HL-60 (cell line): ENCODE results near the gene REXO2.

Experiments used
- DNase-seq, 2 experiments: peaks; one replicate each; pipeline ENCODE4 v3.0.0-alpha.2; 2010 to 2020; ENCODE audit warnings: low read depth in 1 of 2, low spot score in 1 of 2
- H3K27ac ChIP-seq: fragments of 250-450 bp; sonication (Bioruptor Pico); replicated peaks from 2 replicates; pipeline ENCODE4 v1.5.1; 2020; ENCODE audit warnings: mild to moderate bottlenecking, moderate library complexity
- H3K27me3 ChIP-seq: fragments of 250-450 bp; sonication (Bioruptor Pico); 2 replicates; pipeline ENCODE4 v1.5.1; 2021; ENCODE audit warnings: mild to moderate bottlenecking, moderate library complexity; ENCODE audit not compliant: insufficient read depth, poor library complexity, severe bottlenecking
- H3K4me3 ChIP-seq: replicated peaks from 2 replicates; pipeline ENCODE4 v1.5.1; 2011; ENCODE audit warnings: mild to moderate bottlenecking, control low read depth, low read length; ENCODE audit not compliant: insufficient read depth
- CTCF ChIP-seq: IDR thresholded peaks from one replicate; pipeline ENCODE4 v1.5.1; 2011; ENCODE audit warnings: low read length, control low read depth, inconsistent platforms; ENCODE audit not compliant: insufficient read depth
- GABPA ChIP-seq: IDR thresholded peaks from 2 replicates; pipeline ENCODE4 v1.6.1; 2012; ENCODE audit warnings: low read depth
- POLR2AphosphoS5 ChIP-seq: IDR thresholded peaks from 2 replicates; pipeline ENCODE4 v1.6.1; 2012; ENCODE audit warnings: low read depth
- SPI1 ChIP-seq: IDR thresholded peaks from 2 replicates; pipeline ENCODE4 v1.6.1; 2012; ENCODE audit warnings: low read depth, mild to moderate bottlenecking, borderline replicate concordance
- TF ChIP-seq, protein P1 (sequence below): IDR thresholded peaks from 2 replicates; pipeline ENCODE4 v1.6.1; 2012; ENCODE audit warnings: low read depth; ENCODE audit not compliant: insufficient replicate concordance

The REXO2 gene

DNA sequence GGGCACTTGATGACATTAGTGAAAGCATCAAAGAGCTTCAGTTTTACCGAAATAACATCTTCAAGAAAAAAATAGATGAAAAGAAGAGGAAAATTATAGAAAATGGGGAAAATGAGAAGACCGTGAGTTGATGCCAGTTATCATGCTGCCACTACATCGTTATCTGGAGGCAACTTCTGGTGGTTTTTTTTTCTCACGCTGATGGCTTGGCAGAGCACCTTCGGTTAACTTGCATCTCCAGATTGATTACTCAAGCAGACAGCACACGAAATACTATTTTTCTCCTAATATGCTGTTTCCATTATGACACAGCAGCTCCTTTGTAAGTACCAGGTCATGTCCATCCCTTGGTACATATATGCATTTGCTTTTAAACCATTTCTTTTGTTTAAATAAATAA is 10.6 kb downstream of the REXO2 start:
- no peak overlapping the region for H3K4me3 ChIP-seq
- TF ChIP-seq, protein P1, sequence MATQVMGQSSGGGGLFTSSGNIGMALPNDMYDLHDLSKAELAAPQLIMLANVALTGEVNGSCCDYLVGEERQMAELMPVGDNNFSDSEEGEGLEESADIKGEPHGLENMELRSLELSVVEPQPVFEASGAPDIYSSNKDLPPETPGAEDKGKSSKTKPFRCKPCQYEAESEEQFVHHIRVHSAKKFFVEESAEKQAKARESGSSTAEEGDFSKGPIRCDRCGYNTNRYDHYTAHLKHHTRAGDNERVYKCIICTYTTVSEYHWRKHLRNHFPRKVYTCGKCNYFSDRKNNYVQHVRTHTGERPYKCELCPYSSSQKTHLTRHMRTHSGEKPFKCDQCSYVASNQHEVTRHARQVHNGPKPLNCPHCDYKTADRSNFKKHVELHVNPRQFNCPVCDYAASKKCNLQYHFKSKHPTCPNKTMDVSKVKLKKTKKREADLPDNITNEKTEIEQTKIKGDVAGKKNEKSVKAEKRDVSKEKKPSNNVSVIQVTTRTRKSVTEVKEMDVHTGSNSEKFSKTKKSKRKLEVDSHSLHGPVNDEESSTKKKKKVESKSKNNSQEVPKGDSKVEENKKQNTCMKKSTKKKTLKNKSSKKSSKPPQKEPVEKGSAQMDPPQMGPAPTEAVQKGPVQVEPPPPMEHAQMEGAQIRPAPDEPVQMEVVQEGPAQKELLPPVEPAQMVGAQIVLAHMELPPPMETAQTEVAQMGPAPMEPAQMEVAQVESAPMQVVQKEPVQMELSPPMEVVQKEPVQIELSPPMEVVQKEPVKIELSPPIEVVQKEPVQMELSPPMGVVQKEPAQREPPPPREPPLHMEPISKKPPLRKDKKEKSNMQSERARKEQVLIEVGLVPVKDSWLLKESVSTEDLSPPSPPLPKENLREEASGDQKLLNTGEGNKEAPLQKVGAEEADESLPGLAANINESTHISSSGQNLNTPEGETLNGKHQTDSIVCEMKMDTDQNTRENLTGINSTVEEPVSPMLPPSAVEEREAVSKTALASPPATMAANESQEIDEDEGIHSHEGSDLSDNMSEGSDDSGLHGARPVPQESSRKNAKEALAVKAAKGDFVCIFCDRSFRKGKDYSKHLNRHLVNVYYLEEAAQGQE = no peak
- no peak for TF ChIP-seq GABPA
- TF ChIP-seq CTCF = no peak
- TF ChIP-seq POLR2AphosphoS5 = no peak
- TF ChIP-seq SPI1 = no peak
- DNase-seq = no peak

DNA sequence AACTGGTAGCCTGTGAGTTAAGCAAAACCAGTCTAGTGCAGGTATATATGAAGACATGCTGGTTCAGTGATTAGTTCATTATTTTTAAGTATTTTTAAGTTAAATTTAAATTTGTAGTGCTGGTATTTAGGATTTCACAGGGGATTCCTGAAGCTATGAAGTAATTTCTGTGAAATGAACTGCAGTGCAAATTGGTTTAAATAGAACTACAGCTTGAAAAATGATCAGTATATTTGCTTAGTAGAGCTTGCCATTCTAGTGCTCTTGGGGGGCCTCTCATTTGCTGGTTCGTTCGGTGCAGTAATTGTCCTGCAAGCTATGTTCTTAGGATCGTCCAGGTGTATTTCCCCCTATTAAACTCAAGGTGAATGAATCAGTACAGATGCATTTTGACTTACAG is 13.1 kb downstream of the REXO2 start:
- no peak overlapping the region for H3K4me3 ChIP-seq
- DNase-seq = no peak
- no peaks in the 10 kb centered on the region for H3K27me3 ChIP-seq
- TF ChIP-seq GABPA (no peak), CTCF (no peak), POLR2AphosphoS5 (no peak), SPI1 (no peak)
- TF ChIP-seq, protein P1 = no peak
- H3K27ac ChIP-seq = no peak overlapping the region

More for the DNA sequence above, 10.6 kb downstream of the REXO2 start:
- Histone ChIP-seq H3K27ac (no peak overlapping the region), H3K27me3 (no peaks in the 10 kb centered on the region)

DNA sequence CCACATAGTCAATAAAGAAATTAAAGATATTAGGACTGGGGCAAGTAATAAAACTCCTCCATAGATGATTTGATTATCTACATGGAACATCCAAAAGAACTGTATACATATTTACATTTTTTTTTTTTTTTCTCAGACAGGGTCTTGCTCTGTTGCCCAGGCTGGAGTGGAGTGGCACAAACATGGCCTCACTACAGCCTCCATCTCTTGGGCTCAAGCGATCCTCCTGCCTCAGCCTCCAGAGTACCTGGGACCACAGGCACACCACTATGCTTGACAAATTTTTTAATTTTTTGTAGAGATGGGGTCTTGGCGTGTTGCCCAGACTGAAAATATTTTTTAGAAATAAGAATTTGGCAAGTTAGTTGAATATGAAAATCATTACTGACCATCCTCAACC is 24.7 kb downstream of the REXO2 start:
- TF ChIP-seq SPI1 (no peak), GABPA (no peak)
- TF ChIP-seq, protein P1 = no peak
- DNase-seq = no peak
- H3K27ac ChIP-seq = no peak overlapping the region
- H3K27me3 ChIP-seq = no peaks in the 10 kb centered on the region
- H3K4me3 ChIP-seq = no peak overlapping the region

- TF ChIP-seq, protein P1 = no peak
- TF ChIP-seq CTCF (no peak), GABPA (no peak), SPI1 (no peak), POLR2AphosphoS5 (no peak)
These were observed 27.5 kb downstream of the REXO2 start for GRCh38 chr11:114466742-114467141.

More at GRCh38 chr11:114466742-114467141, 27.5 kb downstream of the REXO2 start:
- no peak for DNase-seq
- no peak overlapping the region for H3K27ac ChIP-seq
- H3K27me3 ChIP-seq = peaks cover 3% of the 10 kb centered on the region
- H3K4me3 ChIP-seq = no peak overlapping the region
